ENCODE data around the gene SCNN1G. TPM values are rescaled to one million over a fixed set of nuclear protein-coding genes. Genes with fewer than 3 reads are reported as not detected.

The SCNN1G gene
- total RNA-seq, 1 donor from 2014 or later = not detected

DNA sequence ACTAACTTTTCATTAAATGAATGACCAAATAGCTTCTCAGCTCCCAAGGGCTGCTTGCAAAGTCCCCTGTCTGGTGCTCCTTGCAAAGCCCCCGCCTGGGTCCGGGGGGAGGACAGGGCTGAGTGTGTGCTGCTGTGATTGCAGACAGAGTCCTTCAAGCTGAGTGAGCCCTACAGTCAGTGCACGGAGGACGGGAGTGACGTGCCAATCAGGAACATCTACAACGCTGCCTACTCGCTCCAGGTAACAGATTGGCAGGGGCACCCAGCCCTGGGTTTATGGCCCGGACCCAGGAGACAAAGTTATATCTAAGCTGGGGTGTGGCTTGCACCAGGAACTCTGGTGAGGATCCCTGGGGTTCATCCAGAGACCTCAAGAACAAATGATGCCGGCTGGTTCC is 27.1 kb downstream of the SCNN1G start:
- H3K4me1 Mint-ChIP-seq (ENCODE audit: low read depth) = no peaks in the 10 kb centered on the region
- H3K4me3 Mint-ChIP-seq (ENCODE audit: unreplicated experiment) = no peak overlapping the region
- TF ChIP-seq CTCF (IDR thresholded peaks at IDR 0.05) = no peak
- H3K9me3 Mint-ChIP-seq (ENCODE audit: low read depth) = no peaks in the 10 kb centered on the region
- H3K36me3 Mint-ChIP-seq (ENCODE audit: low read depth) = no peaks in the 10 kb centered on the region
- peaks cover 18% of the 10 kb centered on the region for H3K27me3 Mint-ChIP-seq (ENCODE audit: low read depth)
- no peak for DNase-seq (ENCODE audit: low spot score)
- H3K27ac Mint-ChIP-seq (ENCODE audit: unreplicated experiment) = no peak overlapping the region

- no peaks in the 10 kb centered on the region for H3K36me3 Mint-ChIP-seq (ENCODE audit: low read depth)
- TF ChIP-seq CTCF (IDR thresholded peaks at IDR 0.05) = no peak
- DNase-seq (ENCODE audit: low spot score) = no peak
Measured at GRCh38 chr16:23213831-23214230, 31.3 kb downstream of the SCNN1G start.

GRCh38 chr16:23214796-23215195 is 32.3 kb downstream of the SCNN1G start:
- no peak for TF ChIP-seq CTCF (IDR thresholded peaks at IDR 0.05)
- no peaks in the 10 kb centered on the region for H3K9me3 Mint-ChIP-seq (ENCODE audit: low read depth)
- H3K4me3 Mint-ChIP-seq (ENCODE audit: unreplicated experiment) = no peak overlapping the region
- H3K36me3 Mint-ChIP-seq (ENCODE audit: low read depth) = no peaks in the 10 kb centered on the region
- DNase-seq (ENCODE audit: low spot score) = no peak
- peaks cover 5% of the 10 kb centered on the region for H3K27me3 Mint-ChIP-seq (ENCODE audit: low read depth)
- H3K4me1 Mint-ChIP-seq (ENCODE audit: low read depth) = no peaks in the 10 kb centered on the region
- no peak overlapping the region for H3K27ac Mint-ChIP-seq (ENCODE audit: unreplicated experiment)

More at GRCh38 chr16:23213831-23214230, 31.3 kb downstream of the SCNN1G start:
- peaks cover 7% of the 10 kb centered on the region for H3K27me3 Mint-ChIP-seq (ENCODE audit: low read depth)
- no peaks in the 10 kb centered on the region for H3K4me1 Mint-ChIP-seq (ENCODE audit: low read depth)
- H3K27ac Mint-ChIP-seq (ENCODE audit: unreplicated experiment) = no peak overlapping the region
- H3K4me3 Mint-ChIP-seq (ENCODE audit: unreplicated experiment) = no peak overlapping the region
- H3K9me3 Mint-ChIP-seq (ENCODE audit: low read depth) = no peaks in the 10 kb centered on the region

DNA sequence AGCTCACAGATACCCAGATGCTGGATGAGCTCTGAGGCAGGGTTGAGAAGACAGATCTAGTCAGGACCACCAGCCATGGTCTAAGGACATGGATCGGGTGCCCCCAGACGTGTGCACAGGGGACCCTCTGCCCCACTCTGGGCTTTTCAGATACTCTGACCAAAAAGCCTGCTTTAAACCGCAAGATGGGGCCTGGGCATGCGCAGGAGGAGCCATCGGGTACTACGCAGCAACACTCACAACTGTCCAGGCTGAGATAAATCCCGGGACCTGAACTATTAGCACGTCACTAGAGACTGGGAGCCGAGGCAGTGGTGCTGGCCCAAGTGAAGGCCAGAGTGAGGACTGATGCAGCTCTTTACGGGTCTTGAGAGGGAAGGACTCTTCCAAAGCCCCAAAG is 32.9 kb downstream of the SCNN1G start:
- H3K4me1 Mint-ChIP-seq (ENCODE audit: low read depth) = no peaks in the 10 kb centered on the region
- H3K36me3 Mint-ChIP-seq (ENCODE audit: low read depth) = no peaks in the 10 kb centered on the region
- peaks cover 9% of the 10 kb centered on the region for H3K27me3 Mint-ChIP-seq (ENCODE audit: low read depth)
- no peak overlapping the region for H3K27ac Mint-ChIP-seq (ENCODE audit: unreplicated experiment)
- no peak overlapping the region for H3K4me3 Mint-ChIP-seq (ENCODE audit: unreplicated experiment)
- H3K9me3 Mint-ChIP-seq (ENCODE audit: low read depth) = no peaks in the 10 kb centered on the region
- TF ChIP-seq CTCF (IDR thresholded peaks at IDR 0.05) = no peak
- DNase-seq (ENCODE audit: low spot score) = no peak

DNA sequence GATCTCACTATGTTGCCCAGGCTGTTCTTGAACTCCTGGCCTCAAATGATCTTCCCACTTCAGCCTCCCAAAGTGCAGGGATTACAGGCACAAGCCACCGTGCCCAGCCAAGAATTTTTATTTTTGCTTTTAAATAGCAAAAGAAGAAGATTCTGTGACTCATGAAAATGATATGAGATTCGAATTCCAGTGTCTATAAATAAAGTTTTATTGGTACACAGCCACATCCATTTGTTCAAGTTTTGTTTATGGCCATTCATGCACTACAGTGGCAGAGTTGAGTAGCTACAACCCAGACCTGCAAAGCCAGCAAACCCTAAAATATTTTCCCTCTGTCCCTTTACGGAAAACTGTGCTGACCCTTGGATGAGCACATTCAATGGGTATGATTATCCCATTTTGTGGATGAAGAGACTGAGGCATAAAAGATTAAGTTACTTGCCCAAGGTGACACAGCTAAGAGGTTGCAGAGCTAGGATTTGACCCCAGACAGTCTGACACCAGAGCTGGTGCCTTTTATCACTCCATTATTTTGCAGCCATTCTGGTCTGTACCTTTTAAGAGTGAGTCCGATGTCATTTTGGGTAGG is 34.2 kb downstream of the SCNN1G start:
- Mint-ChIP-seq H3K4me3 (ENCODE audit: unreplicated experiment) (no peak overlapping the region), H3K9me3 (ENCODE audit: low read depth) (no peaks in the 10 kb centered on the region), H3K36me3 (ENCODE audit: low read depth) (no peaks in the 10 kb centered on the region), H3K4me1 (ENCODE audit: low read depth) (no peaks in the 10 kb centered on the region), H3K27ac (ENCODE audit: unreplicated experiment) (no peak overlapping the region), H3K27me3 (ENCODE audit: low read depth) (peaks cover 6% of the 10 kb centered on the region)
- no peak for DNase-seq (ENCODE audit: low spot score)
- TF ChIP-seq CTCF (IDR thresholded peaks at IDR 0.05) = no peak
